OCI-LY1 (cell line): ENCODE data around the gene DNAJC16.

Source experiments
- H2AFZ ChIP-seq: fragments of 200-600 bp; sonication (generic), shearing (Covaris generic); 2 replicates; pipeline ENCODE4 v1.6.0; 2014; ENCODE audit warnings: antibody characterized with exemption, mild to moderate bottlenecking, low read length
- H3F3A ChIP-seq: fragments of 200-600 bp; sonication (generic), shearing (Covaris generic); 2 replicates; pipeline ENCODE4 v1.6.0; 2014; ENCODE audit warnings: mild to moderate bottlenecking, antibody characterized with exemption, low read length, moderate library complexity; ENCODE audit not compliant: insufficient read depth
- H3K27ac ChIP-seq: fragments of 200-600 bp; sonication (generic); 2 replicates; pipeline ENCODE4 v1.5.1; 2014; ENCODE audit warnings: low read length, mixed run types, mild to moderate bottlenecking, low read depth; ENCODE audit not compliant: poor library complexity, severe bottlenecking
- H3K27me3 ChIP-seq: fragments of 200-600 bp; sonication (generic); 2 replicates; pipeline ENCODE4 v1.6.0; 2014; ENCODE audit warnings: antibody characterized with exemption, mild to moderate bottlenecking, low read length, moderate library complexity; ENCODE audit not compliant: insufficient read depth
- H3K36me3 ChIP-seq: fragments of 200-600 bp; sonication (generic); 2 replicates; pipeline ENCODE4 v1.6.1; 2014; ENCODE audit warnings: mild to moderate bottlenecking, antibody characterized with exemption, low read length, moderate library complexity, mixed read lengths; ENCODE audit not compliant: insufficient read depth
- H3K4me1 ChIP-seq: fragments of 200-600 bp; sonication (generic); 2 replicates; pipeline ENCODE4 v1.5.1; 2014; ENCODE audit warnings: mild to moderate bottlenecking, low read length, moderate library complexity; ENCODE audit not compliant: insufficient read depth, severe bottlenecking
- H3K4me2 ChIP-seq: fragments of 200-600 bp; sonication (generic), shearing (Covaris generic); 2 replicates; pipeline ENCODE4 v1.6.1; 2014; ENCODE audit warnings: low read length
- H3K4me3 ChIP-seq: fragments of 200-600 bp; sonication (generic); 2 replicates; pipeline ENCODE4 v1.5.1; 2014; ENCODE audit warnings: low read length, low read depth, mild to moderate bottlenecking, mixed read lengths; ENCODE audit not compliant: poor library complexity, severe bottlenecking
- H3K79me2 ChIP-seq: fragments of 200-600 bp; shearing (Covaris generic); 2 replicates; pipeline ENCODE4 v1.6.1; 2016; ENCODE audit warnings: mixed run types, low read length, mixed read lengths; ENCODE audit not compliant: insufficient read depth
- H3K9ac ChIP-seq: fragments of 200-600 bp; sonication (generic), shearing (Covaris generic); 2 replicates; pipeline ENCODE4 v1.6.1; 2014; ENCODE audit warnings: mild to moderate bottlenecking, low read length, mixed read lengths
- H3K9me2 ChIP-seq: fragments of 200-600 bp; sonication (generic), shearing (Covaris generic); 2 replicates; pipeline ENCODE4 v1.6.1; 2014; ENCODE audit warnings: low read depth, mild to moderate bottlenecking, low read length, mixed read lengths
- H3K9me3 ChIP-seq: fragments of 200-600 bp; shearing (Covaris generic); 2 replicates; pipeline ENCODE4 v1.6.1; 2014; ENCODE audit warnings: low read length, mixed read lengths
- H4K20me1 ChIP-seq: fragments of 200-600 bp; sonication (generic), shearing (Covaris generic); 2 replicates; pipeline ENCODE4 v1.6.0; 2016; ENCODE audit warnings: mild to moderate bottlenecking, low read length; ENCODE audit not compliant: insufficient read depth
- EZH2 ChIP-seq: fragments of 200-600 bp; sonication (generic), shearing (Covaris generic); IDR thresholded peaks from 2 replicates; pipeline ENCODE4 v1.8.0; 2017; ENCODE audit warnings: borderline replicate concordance, mixed run types, mild to moderate bottlenecking, antibody characterized with exemption, low read length, moderate library complexity, mixed read lengths
- TF ChIP-seq, protein P1 (sequence below): fragments of 200-600 bp; sonication (generic), shearing (Covaris generic); IDR thresholded peaks from 2 replicates; pipeline ENCODE4 v1.5.1; 2017; ENCODE audit warnings: mild to moderate bottlenecking, antibody characterized with exemption, low read length, moderate library complexity, mixed read lengths

Gene DNAJC16

DNA sequence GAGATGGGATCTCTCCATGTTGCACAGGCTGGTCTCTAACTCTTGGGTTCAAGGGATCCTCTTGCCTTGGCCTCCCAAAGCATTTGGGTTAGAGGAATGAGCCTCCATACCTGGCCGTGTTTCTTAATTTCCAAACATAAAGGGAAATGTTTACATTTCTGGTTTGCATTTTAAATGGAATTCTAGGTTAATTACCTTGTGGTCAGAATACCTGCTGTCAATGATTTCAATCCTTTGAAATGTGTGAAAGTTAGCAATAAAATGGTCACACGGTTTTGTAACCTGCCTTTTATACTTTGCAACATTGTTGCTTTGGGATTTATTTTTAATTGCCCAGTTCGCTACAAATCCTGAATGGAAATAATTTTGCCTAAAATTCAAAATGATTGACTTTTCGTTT lies 31.9 kb downstream of the DNAJC16 start:
- H3F3A ChIP-seq, result no peaks in the 10 kb centered on the region
- no peaks in the 10 kb centered on the region for H3K27me3 ChIP-seq
- no peak overlapping the region for H3K4me2 ChIP-seq
- H3K9me3 ChIP-seq, result no peaks in the 10 kb centered on the region
- H3K4me1 ChIP-seq, result no peaks in the 10 kb centered on the region
- H3K79me2 ChIP-seq, result no peaks in the 10 kb centered on the region
- H2AFZ ChIP-seq, result no peak overlapping the region
- no peak overlapping the region for H3K27ac ChIP-seq
- H4K20me1 ChIP-seq, result no peaks in the 10 kb centered on the region
- peaks cover 30% of the 10 kb centered on the region for H3K36me3 ChIP-seq
- TF ChIP-seq EZH2, result no peak
- TF ChIP-seq, protein P1, sequence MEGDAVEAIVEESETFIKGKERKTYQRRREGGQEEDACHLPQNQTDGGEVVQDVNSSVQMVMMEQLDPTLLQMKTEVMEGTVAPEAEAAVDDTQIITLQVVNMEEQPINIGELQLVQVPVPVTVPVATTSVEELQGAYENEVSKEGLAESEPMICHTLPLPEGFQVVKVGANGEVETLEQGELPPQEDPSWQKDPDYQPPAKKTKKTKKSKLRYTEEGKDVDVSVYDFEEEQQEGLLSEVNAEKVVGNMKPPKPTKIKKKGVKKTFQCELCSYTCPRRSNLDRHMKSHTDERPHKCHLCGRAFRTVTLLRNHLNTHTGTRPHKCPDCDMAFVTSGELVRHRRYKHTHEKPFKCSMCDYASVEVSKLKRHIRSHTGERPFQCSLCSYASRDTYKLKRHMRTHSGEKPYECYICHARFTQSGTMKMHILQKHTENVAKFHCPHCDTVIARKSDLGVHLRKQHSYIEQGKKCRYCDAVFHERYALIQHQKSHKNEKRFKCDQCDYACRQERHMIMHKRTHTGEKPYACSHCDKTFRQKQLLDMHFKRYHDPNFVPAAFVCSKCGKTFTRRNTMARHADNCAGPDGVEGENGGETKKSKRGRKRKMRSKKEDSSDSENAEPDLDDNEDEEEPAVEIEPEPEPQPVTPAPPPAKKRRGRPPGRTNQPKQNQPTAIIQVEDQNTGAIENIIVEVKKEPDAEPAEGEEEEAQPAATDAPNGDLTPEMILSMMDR, result no peak
- no peaks in the 10 kb centered on the region for H3K9me2 ChIP-seq
- no peak overlapping the region for H3K9ac ChIP-seq
- no peak overlapping the region for H3K4me3 ChIP-seq

DNA sequence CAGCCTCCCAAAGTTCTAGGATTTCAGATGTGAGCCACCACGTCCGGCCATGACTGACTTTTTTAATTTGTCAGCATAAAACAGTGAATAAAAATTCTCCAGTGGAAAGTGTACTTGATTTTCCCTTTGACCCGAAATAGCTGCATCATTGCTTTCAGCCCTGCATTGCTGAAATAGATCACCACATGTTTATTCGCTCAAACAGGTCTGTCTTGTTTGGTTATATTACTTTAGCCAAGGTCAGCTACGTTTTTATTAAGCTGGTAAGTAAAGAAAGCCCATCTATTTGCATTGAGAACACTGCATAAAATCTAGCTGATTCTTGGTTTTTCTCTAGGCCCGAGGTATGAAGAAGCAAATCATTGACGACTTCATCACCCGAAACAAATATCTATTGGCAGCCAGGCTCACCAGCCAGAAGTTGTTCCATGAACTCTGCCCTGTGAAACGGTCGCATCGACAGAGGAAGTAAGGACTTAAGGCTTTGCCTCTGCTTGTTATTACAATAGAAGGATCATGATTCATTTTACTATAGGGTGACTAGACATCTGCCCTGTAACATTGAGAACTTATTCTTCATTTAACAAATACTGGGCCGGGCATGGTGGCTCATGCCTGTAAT lies 32.7 kb downstream of the DNAJC16 start:
- no peaks in the 10 kb centered on the region for H3K27me3 ChIP-seq
- peaks cover 6% of the 10 kb centered on the region for H3K4me1 ChIP-seq
- no peaks in the 10 kb centered on the region for H3K79me2 ChIP-seq
- H3K9ac ChIP-seq, result no peak overlapping the region
- H3F3A ChIP-seq, result no peaks in the 10 kb centered on the region
- H2AFZ ChIP-seq, result no peak overlapping the region
- H3K4me2 ChIP-seq, result no peak overlapping the region
- no peaks in the 10 kb centered on the region for H3K9me2 ChIP-seq
- no peak overlapping the region for H3K4me3 ChIP-seq
- no peaks in the 10 kb centered on the region for H3K9me3 ChIP-seq
- TF ChIP-seq, protein P1, result no peak
- no peak for TF ChIP-seq EZH2
- H4K20me1 ChIP-seq, result no peaks in the 10 kb centered on the region
- H3K36me3 ChIP-seq, result peaks cover 38% of the 10 kb centered on the region
- H3K27ac ChIP-seq, result no peak overlapping the region

DNA sequence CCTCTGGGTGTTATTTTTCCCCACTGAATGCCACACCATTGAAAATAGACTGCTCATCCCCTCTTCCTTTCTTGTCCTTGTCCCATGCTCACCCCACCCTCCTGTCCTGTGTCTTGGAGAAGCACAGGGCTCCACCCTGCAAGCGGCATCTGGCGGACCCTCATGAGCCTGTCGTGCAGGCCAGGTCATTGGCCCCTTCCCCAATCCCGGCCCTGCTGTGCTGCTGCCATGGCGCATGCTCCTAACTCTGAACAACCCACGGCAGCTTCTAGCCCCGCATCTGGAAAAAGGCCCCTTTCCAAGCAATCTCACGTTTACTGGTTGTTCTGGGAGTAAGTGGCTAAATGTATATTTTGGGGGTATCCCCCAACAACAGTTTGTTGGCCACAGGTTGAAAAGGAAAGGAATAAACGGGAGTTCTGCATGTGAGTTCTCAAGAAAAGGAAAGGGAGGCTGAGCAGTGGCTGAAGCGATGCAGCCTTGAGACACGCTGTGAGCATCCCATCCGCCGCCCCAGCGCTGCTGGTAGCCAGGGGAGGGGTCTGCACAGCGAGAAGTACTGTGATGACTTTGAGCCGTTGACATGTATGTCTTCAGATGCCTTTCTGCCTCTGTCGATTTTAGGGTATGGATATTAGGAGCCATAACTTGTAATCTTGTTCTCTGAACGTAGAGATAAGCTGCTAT lies 41.9 kb downstream of the DNAJC16 start:
- no peaks in the 10 kb centered on the region for H3K27me3 ChIP-seq
- TF ChIP-seq, protein P1, result no peak
- TF ChIP-seq EZH2, result no peak
- H3K9me3 ChIP-seq, result no peaks in the 10 kb centered on the region
- H3K4me3 ChIP-seq, result no peak overlapping the region
- H3K4me2 ChIP-seq, result no peak overlapping the region
- no peak overlapping the region for H2AFZ ChIP-seq
- peaks cover 25% of the 10 kb centered on the region for H3K4me1 ChIP-seq
- no peak overlapping the region for H3K9ac ChIP-seq
- H3K79me2 ChIP-seq, result no peaks in the 10 kb centered on the region
- no peak overlapping the region for H3K27ac ChIP-seq
- H4K20me1 ChIP-seq, result no peaks in the 10 kb centered on the region
- peaks cover 9% of the 10 kb centered on the region; the same call in 1 of the 2 replicates for H3F3A ChIP-seq
- no peaks in the 10 kb centered on the region for H3K9me2 ChIP-seq
- peaks cover 64% of the 10 kb centered on the region for H3K36me3 ChIP-seq
